Left lung (tissue), 10 donors: ENCODE results near the gene TSPEAR. TPM values are rescaled to one million over a fixed set of nuclear protein-coding genes. Genes with fewer than 3 reads are reported as not detected.
"Not testable (repeated sequence)": the region's sequence is repeated elsewhere in the genome, so short reads cannot be mapped to it uniquely, and the experiment has no call there.

Source experiments
- ATAC-seq: fragments of 200-7000 bp; cut with Tn5 transposase; one replicate; pipeline ENCODE4 v1.9.1; 2020; ENCODE audit warnings: moderate library complexity
- DNase-seq, 4 donors: peaks; one replicate each; pipeline ENCODE4 v3.0.0-alpha.2; 2013 to 2020
- H3K27ac ChIP-seq, 2 donors: fragments of 200-600 bp; sonication (generic) in 1 of 2; one replicate each; pipeline versions ENCODE4 v1.5.0 to v1.8.0; 2020 to 2021
- H3K27me3 ChIP-seq, 2 donors: fragments of 200-600 bp; sonication (generic) in 1 of 2; one replicate each; pipeline versions ENCODE4 v1.5.0 to v1.8.0; 2020 to 2021
- H3K36me3 ChIP-seq, 2 donors: fragments of 200-600 bp; sonication (generic) in 1 of 2; one replicate each; pipeline versions ENCODE4 v1.5.0 to v1.8.0; 2020 to 2021
- H3K4me1 ChIP-seq, 2 donors: fragments of 200-600 bp; one replicate each; pipeline ENCODE4 v1.8.0; 2021
- H3K4me3 ChIP-seq, 2 donors: fragments of 200-600 bp; sonication (generic) in 1 of 2; one replicate each; pipeline versions ENCODE4 v1.5.0 to v1.8.0; 2020 to 2021; ENCODE audit warnings: mild to moderate bottlenecking in 1 of 2
- H3K9me3 ChIP-seq, 2 donors: fragments of 200-600 bp; sonication (generic) in 1 of 2; one replicate each; pipeline versions ENCODE4 v1.5.0 to v1.8.0; 2020 to 2021
- CTCF ChIP-seq, 2 donors: fragments of 200-600 bp; sonication (generic) in 1 of 2; IDR thresholded peaks; one replicate each; pipeline versions ENCODE4 v1.5.0 to v1.8.0; 2021; ENCODE audit warnings: antibody characterized with exemption in 2 of 2
- intact Hi-C, 2 donors: fragments of 100-400 bp; cut with DNase I; formaldehyde crosslinking; loops; one replicate each; pipeline versions ENCODE4 v1.11.2 to v1.14.2; 2022
- polyA plus RNA-seq, 6 donors: library from polyadenylated mRNA; unstranded; fragments of 120-200 nt; gene quantifications; one replicate each; pipeline ENCODE4 v1.2.1, GENCODE V29; 2013; ENCODE audit not compliant: insufficient read length in 6 of 6
- total RNA-seq, 2 donors: library from RNA; stranded (reverse); fragmentation: NEBNext Ultra II Directional; extraction: Animal tissue kit (Norgen Biotek cat#: 25700); gene quantifications; one replicate each; pipeline ENCODE4 v1.2.1, GENCODE V29; 2021
- donor health status: DM: no; HTN: yes; CAD: no.
- donor health status: DM: no; HTN: no; CAD: no.

TSPEAR gene
- total and polyA plus RNA-seq, 8 donors, result 0.10 to 4.7 (median 3.3) TPM

- ATAC-seq, result no peak
- no peaks in the 10 kb centered on the region for H3K9me3 ChIP-seq
- intact Hi-C loops, result no loop called here
- H3K4me1 ChIP-seq, result peaks cover 0 to 5% of the 10 kb centered on the region in 2 donors
- H3K4me3 ChIP-seq, result no peak overlapping the region
- DNase-seq, result no peak
- H3K27me3 ChIP-seq, result peaks cover 0 to 54% of the 10 kb centered on the region in 2 donors
- TF ChIP-seq CTCF (IDR thresholded peaks at IDR 0.05), result no peak
- no peak overlapping the region for H3K27ac ChIP-seq
- no peaks in the 10 kb centered on the region for H3K36me3 ChIP-seq
Observed at GRCh38 chr21:44505673-44506278, 205.6 kb downstream of the TSPEAR start.

- intact Hi-C loops, result no loop called here
- DNase-seq, result peak in 2 of 4 donors; percentile 36 to 77
Observed at GRCh38 chr21:44503901-44504399, 207.4 kb downstream of the TSPEAR start.

GRCh38 chr21:44503006-44503889 is 208.1 kb downstream of the TSPEAR start:
- H3K9me3 ChIP-seq, H3K27ac ChIP-seq, intact Hi-C loops, H3K4me1 ChIP-seq, ATAC-seq, H3K4me3 ChIP-seq, H3K36me3 ChIP-seq: not testable (repeated sequence)
- DNase-seq, result peak in 1 of 4 donors; percentile 39
- peaks cover 0 to 52% of the 10 kb centered on the region in 2 donors for H3K27me3 ChIP-seq

More at GRCh38 chr21:44503901-44504399, 207.4 kb downstream of the TSPEAR start:
- Histone ChIP-seq H3K9me3 (no peaks in the 10 kb centered on the region), H3K27ac (no peak overlapping the region), H3K4me1 (no peaks in the 10 kb centered on the region), H3K36me3 (no peaks in the 10 kb centered on the region), H3K4me3 (no peak overlapping the region), H3K27me3 (peaks cover 0 to 52% of the 10 kb centered on the region in 2 donors)
- no peak for ATAC-seq
- TF ChIP-seq CTCF (IDR thresholded peaks at IDR 0.05), result no peak

- TF ChIP-seq CTCF (IDR thresholded peaks at IDR 0.05), result no peak
- Histone ChIP-seq H3K27ac (no peak overlapping the region), H3K36me3 (no peaks in the 10 kb centered on the region), H3K27me3 (peaks cover 0 to 49% of the 10 kb centered on the region in 2 donors), H3K9me3 (no peaks in the 10 kb centered on the region), H3K4me1 (no peaks in the 10 kb centered on the region), H3K4me3 (no peak overlapping the region)
- ATAC-seq (no peak), DNase-seq (peak in 2 of 4 donors; percentile 27 to 78)
- intact Hi-C loops, result no loop called here
Observed at GRCh38 chr21:44502171-44502958, 209.0 kb downstream of the TSPEAR start.

- Histone ChIP-seq H3K4me3 (no peak overlapping the region), H3K9me3 (no peaks in the 10 kb centered on the region), H3K27ac (no peak overlapping the region), H3K27me3 (peaks cover 0 to 50% of the 10 kb centered on the region in 2 donors), H3K36me3 (no peaks in the 10 kb centered on the region), H3K4me1 (no peaks in the 10 kb centered on the region)
- intact Hi-C loops, result no loop called here
- ATAC-seq, result no peak
- no peak for TF ChIP-seq CTCF (IDR thresholded peaks at IDR 0.05)
- DNase-seq, result no peak
Observed at GRCh38 chr21:44500111-44500510, 211.3 kb downstream of the TSPEAR start.
